ENCODE results near the gene SYPL1.

GRCh38 chr7:106111655-106112117 is 426 bp downstream of the SYPL1 start:
- TF ChIP-seq CTCF (IDR thresholded peaks at IDR 0.05; ENCODE audit: poor library complexity) (no peak), EZH2phosphoT487 (IDR thresholded peaks at IDR 0.05; ENCODE audit: low read depth, severe bottlenecking, unreplicated experiment) (no peak)

All from hepatocyte (in vitro differentiated cells).